Measurements from ENCODE around the gene ACTN4.
"Not testable (repeated sequence)": the region's sequence is repeated elsewhere in the genome, so short reads cannot be mapped to it uniquely, and the experiment has no call there.

Gene ACTN4

GRCh38 chr19:38647368-38647965 is at the start of gene ACTN4:
Gene ACTN4, plus strand, starts transcription at chr19:38647649. Its CDS starts 97 bp downstream, at chr19:38647746.
- peak; percentile 100 for DNase-seq (ENCODE audit: low read depth in 2 of 2)

GRCh38 chr19:38599722-38600121 is 47.7 kb upstream of the ACTN4 start:
- DNase-seq (ENCODE audit: low read depth in 2 of 2): no peak

- not testable (repeated sequence) for DNase-seq (ENCODE audit: low read depth in 2 of 2)
These were observed 44.6 kb upstream of the ACTN4 start for GRCh38 chr19:38602856-38603255.

GRCh38 chr19:38606131-38606530 is 41.3 kb upstream of the ACTN4 start:
- DNase-seq (ENCODE audit: low read depth in 2 of 2): no peak

- DNase-seq (ENCODE audit: low read depth in 2 of 2): no peak
These were observed 33.2 kb upstream of the ACTN4 start for GRCh38 chr19:38614289-38614688.

- DNase-seq (ENCODE audit: low read depth in 2 of 2): no peak
These were observed 32.4 kb upstream of the ACTN4 start for GRCh38 chr19:38615007-38615581.

GRCh38 chr19:38616265-38616664 is 31.2 kb upstream of the ACTN4 start:
- no peak for DNase-seq (ENCODE audit: low read depth in 2 of 2)

- DNase-seq (ENCODE audit: low read depth in 2 of 2): no peak
These were observed 30.1 kb upstream of the ACTN4 start for GRCh38 chr19:38617283-38617763.

GRCh38 chr19:38617764-38618589 is 29.5 kb upstream of the ACTN4 start, which contains the start of gene MAP4K1:
Gene MAP4K1, minus strand, starts transcription at chr19:38617953. Its CDS starts 58 bp downstream, at chr19:38617895.
- DNase-seq (ENCODE audit: low read depth in 2 of 2): peak in 1 of 2 donors; percentile 39

- DNase-seq (ENCODE audit: low read depth in 2 of 2): peak; percentile 95
These were observed 28.7 kb upstream of the ACTN4 start, which contains the start of gene EIF3K for GRCh38 chr19:38618590-38619360. Gene EIF3K, plus strand, starts transcription at chr19:38619188. Its CDS starts 81 bp downstream, at chr19:38619269.

GRCh38 chr19:38619361-38620174 is 27.9 kb upstream of the ACTN4 start:
- DNase-seq (ENCODE audit: low read depth in 2 of 2): no peak

- DNase-seq (ENCODE audit: low read depth in 2 of 2): no peak
These were observed 22.6 kb upstream of the ACTN4 start for GRCh38 chr19:38624822-38625221.

GRCh38 chr19:38626401-38626800 is 21.0 kb upstream of the ACTN4 start:
- DNase-seq (ENCODE audit: low read depth in 2 of 2): no peak

GRCh38 chr19:38629568-38629967 is 17.9 kb upstream of the ACTN4 start:
- DNase-seq (ENCODE audit: low read depth in 2 of 2): no peak

GRCh38 chr19:38631301-38631700 is 16.1 kb upstream of the ACTN4 start:
- DNase-seq (ENCODE audit: low read depth in 2 of 2): not testable (repeated sequence)

- not testable (repeated sequence) for DNase-seq (ENCODE audit: low read depth in 2 of 2)
These were observed 15.5 kb upstream of the ACTN4 start for GRCh38 chr19:38631811-38632475.

- no peak for DNase-seq (ENCODE audit: low read depth in 2 of 2)
These were observed 14.8 kb upstream of the ACTN4 start for GRCh38 chr19:38632476-38633213.

- DNase-seq (ENCODE audit: low read depth in 2 of 2): peak; percentile 50 to 53
These were observed 12.5 kb upstream of the ACTN4 start for GRCh38 chr19:38634757-38635482.

Data from stimulated activated CD8-positive, alpha-beta memory T cell treated with anti-CD3 and anti-CD28 coated beads, Interleukin-7, amount 100 ng/mL, for 1 hour (primary cell).